Hepatocyte (in vitro differentiated cells): ENCODE results near the gene SLC5A10. TPM values are rescaled to one million over a fixed set of nuclear protein-coding genes. Genes with fewer than 3 reads are reported as not detected.

Experiments
- DNase-seq: peaks from one replicate; pipeline ENCODE4 v3.0.0-alpha.2; 2016; ENCODE audit warnings: low spot score
- H2AFZ ChIP-seq: fragments of 200-600 bp; sonication (generic); 2 replicates; pipeline ENCODE4 v1.6.0; 2016; ENCODE audit warnings: antibody characterized with exemption, mild to moderate bottlenecking
- H3K27ac ChIP-seq: fragments of 200-600 bp; sonication (generic); 2 replicates; pipeline ENCODE4 v1.5.1; 2016; ENCODE audit warnings: mild to moderate bottlenecking
- H3K27me3 ChIP-seq: fragments of 200-600 bp; sonication (generic); 2 replicates; pipeline ENCODE4 v1.6.1; 2016
- H3K36me3 ChIP-seq: fragments of 200-600 bp; sonication (generic); replicated peaks from 2 replicates; pipeline ENCODE4 v1.5.1; 2016; ENCODE audit warnings: low read depth; ENCODE audit not compliant: insufficient read depth
- H3K4me1 ChIP-seq: fragments of 200-600 bp; sonication (generic); 2 replicates; pipeline ENCODE4 v1.5.1; 2016; ENCODE audit warnings: mild to moderate bottlenecking, moderate library complexity; ENCODE audit not compliant: insufficient read depth
- H3K4me2 ChIP-seq: fragments of 200-600 bp; sonication (generic); 2 replicates; pipeline ENCODE4 v1.6.0; 2016
- H3K4me3 ChIP-seq: fragments of 200-600 bp; sonication (generic); 2 replicates; pipeline ENCODE4 v1.5.1; 2016; ENCODE audit warnings: mild to moderate bottlenecking
- H3K79me2 ChIP-seq: fragments of 200-600 bp; sonication (generic); 2 replicates; pipeline ENCODE4 v1.6.0; 2017; ENCODE audit warnings: mild to moderate bottlenecking
- H3K9me2 ChIP-seq: fragments of 200-600 bp; sonication (generic); replicated peaks from 2 replicates; pipeline ENCODE4 v1.6.0; 2017; ENCODE audit warnings: mild to moderate bottlenecking; ENCODE audit not compliant: insufficient read depth
- H3K9me3 ChIP-seq: fragments of 200-600 bp; sonication (generic); 2 replicates; pipeline ENCODE4 v1.5.1; 2016; ENCODE audit warnings: low read depth, mild to moderate bottlenecking
- H4K20me1 ChIP-seq: fragments of 200-600 bp; sonication (generic); 2 replicates; pipeline ENCODE4 v1.6.0; 2016; ENCODE audit warnings: mild to moderate bottlenecking; ENCODE audit not compliant: insufficient read depth, poor library complexity, severe bottlenecking
- EZH2 ChIP-seq: fragments of 200-600 bp; sonication (generic); IDR thresholded peaks from 2 replicates; pipeline ENCODE4 v1.6.1; 2016; ENCODE audit warnings: antibody characterized with exemption, mild to moderate bottlenecking, borderline replicate concordance
- EZH2phosphoT487 ChIP-seq: fragments of 200-600 bp; sonication (generic); IDR thresholded peaks from one replicate; pipeline ENCODE4 v1.6.1; 2018; ENCODE audit warnings: antibody characterized with exemption, mild to moderate bottlenecking, low read depth, moderate library complexity; ENCODE audit not compliant: unreplicated experiment, severe bottlenecking
- WGBS: methylation state at CpG from one replicate; pipeline ENCODE4 v1.1.6; 2016; ENCODE audit warnings: low lambda C conversion rate; ENCODE audit errors: missing lambda C conversion rate; 5-methylcytosine and 5-hydroxymethylcytosine counted together
- polyA plus RNA-seq: library from polyadenylated mRNA; unstranded; fragments of >200 nt; fragmentation: Nextera tagmentation; extraction: Ambion mirVana; gene quantifications from 2 replicates; pipeline ENCODE4 v1.2.1, GENCODE V29; 2016
- total RNA-seq: library from RNA; depleted of rRNA; stranded (reverse); fragments of >200 nt; gene quantifications from 2 replicates; pipeline ENCODE4 v1.2.3, GENCODE V29; 2014
- TF ChIP-seq, protein P1 (sequence below): fragments of 200-600 bp; sonication (generic); IDR thresholded peaks from 2 replicates; pipeline ENCODE4 v1.5.1; 2016; ENCODE audit warnings: antibody characterized with exemption, mild to moderate bottlenecking; ENCODE audit not compliant: poor library complexity

SLC5A10 gene
- total and polyA plus RNA-seq, 2 experiments from 2014 or later: 0.22 TPM; not detected in 1

GRCh38 chr17:18980682-18981334 lies 28.8 kb downstream of the SLC5A10 start:
- 82% methylated on average over 13 of the region's 13 CpGs for WGBS
- Histone ChIP-seq H3K36me3 (no peaks in the 10 kb centered on the region), H2AFZ (no peak overlapping the region), H3K4me2 (no peak overlapping the region), H3K79me2 (no peaks in the 10 kb centered on the region), H3K9me2 (no peaks in the 10 kb centered on the region), H3K4me1 (peaks cover 12% of the 10 kb centered on the region), H3K9me3 (no peaks in the 10 kb centered on the region), H4K20me1 (no peaks in the 10 kb centered on the region), H3K4me3 (no peak overlapping the region), H3K27me3 (no peaks in the 10 kb centered on the region), H3K27ac (peak overlapping the region; percentile 90)
- no peak for DNase-seq
- no peak for TF ChIP-seq EZH2
- no peak for TF ChIP-seq EZH2phosphoT487
- TF ChIP-seq, protein P1, sequence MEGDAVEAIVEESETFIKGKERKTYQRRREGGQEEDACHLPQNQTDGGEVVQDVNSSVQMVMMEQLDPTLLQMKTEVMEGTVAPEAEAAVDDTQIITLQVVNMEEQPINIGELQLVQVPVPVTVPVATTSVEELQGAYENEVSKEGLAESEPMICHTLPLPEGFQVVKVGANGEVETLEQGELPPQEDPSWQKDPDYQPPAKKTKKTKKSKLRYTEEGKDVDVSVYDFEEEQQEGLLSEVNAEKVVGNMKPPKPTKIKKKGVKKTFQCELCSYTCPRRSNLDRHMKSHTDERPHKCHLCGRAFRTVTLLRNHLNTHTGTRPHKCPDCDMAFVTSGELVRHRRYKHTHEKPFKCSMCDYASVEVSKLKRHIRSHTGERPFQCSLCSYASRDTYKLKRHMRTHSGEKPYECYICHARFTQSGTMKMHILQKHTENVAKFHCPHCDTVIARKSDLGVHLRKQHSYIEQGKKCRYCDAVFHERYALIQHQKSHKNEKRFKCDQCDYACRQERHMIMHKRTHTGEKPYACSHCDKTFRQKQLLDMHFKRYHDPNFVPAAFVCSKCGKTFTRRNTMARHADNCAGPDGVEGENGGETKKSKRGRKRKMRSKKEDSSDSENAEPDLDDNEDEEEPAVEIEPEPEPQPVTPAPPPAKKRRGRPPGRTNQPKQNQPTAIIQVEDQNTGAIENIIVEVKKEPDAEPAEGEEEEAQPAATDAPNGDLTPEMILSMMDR: no peak

DNA sequence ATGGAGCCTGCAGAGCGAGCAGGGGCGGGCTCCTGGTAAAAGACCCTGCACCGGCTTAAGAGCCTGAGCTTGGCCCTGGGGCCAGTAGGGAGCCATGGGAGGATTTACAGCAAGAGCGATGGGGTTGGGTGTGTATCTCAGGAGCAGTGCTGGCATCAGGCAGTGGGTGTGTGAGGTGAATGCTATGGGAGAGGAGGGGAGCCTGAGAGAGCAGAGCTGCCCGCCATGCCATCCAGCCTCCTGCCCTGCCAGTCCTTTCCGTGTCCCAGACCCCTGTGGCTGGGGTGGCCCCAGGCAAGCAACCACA lies 29.3 kb downstream of the SLC5A10 start:
- peaks cover 12% of the 10 kb centered on the region for H3K4me1 ChIP-seq
- H3K36me3 ChIP-seq: no peaks in the 10 kb centered on the region
- H3K79me2 ChIP-seq: no peaks in the 10 kb centered on the region
- no peaks in the 10 kb centered on the region for H4K20me1 ChIP-seq
- WGBS: 85% methylated on average over 6 of the region's 6 CpGs
- H3K9me2 ChIP-seq: no peaks in the 10 kb centered on the region
- H3K27ac ChIP-seq: peak overlapping the region; percentile 90
- H2AFZ ChIP-seq: no peak overlapping the region
- no peak overlapping the region for H3K4me2 ChIP-seq
- H3K4me3 ChIP-seq: no peak overlapping the region
- no peaks in the 10 kb centered on the region for H3K9me3 ChIP-seq
- DNase-seq: no peak
- no peaks in the 10 kb centered on the region for H3K27me3 ChIP-seq
- TF ChIP-seq EZH2 (no peak), EZH2phosphoT487 (no peak)
- TF ChIP-seq, protein P1: no peak

DNA sequence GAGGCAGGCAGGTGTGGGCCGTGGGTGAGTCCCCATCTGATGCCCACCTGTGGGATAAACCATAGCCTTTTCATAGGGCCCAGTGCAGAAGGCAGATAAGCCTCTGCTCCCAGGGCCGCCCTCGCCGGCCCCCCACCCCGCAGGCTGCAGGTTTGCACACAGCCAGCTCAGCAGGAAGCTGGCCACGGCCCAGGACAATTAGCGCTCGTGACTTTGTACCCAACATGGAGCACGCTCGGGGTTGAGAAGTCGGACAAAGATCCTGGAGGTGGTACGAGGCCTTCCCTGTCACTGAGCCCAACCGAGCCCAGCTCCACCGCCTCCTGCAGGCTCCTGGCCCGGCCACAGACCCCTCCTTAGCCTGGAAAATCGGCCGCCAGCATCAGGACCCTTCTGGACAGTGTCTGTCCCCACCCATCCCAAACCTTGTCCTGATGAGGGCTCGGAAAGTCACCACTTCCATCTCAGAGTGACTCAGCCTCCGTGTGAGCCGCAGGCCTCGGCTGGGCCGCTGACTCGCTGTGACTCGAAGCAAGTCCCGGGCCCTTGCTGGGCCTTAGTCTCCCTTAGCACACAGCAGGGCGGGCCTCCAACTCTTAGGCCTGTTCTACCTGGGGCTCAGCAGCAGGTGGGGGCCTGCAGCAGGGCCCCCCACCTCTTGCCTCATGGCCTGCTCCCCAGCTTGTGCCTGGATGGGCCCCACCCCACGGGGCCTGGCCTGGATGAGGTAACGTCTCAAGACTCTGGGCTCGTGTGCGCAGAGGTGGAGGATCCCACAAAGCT lies 29.9 kb downstream of the SLC5A10 start:
- peaks cover 12% of the 10 kb centered on the region for H3K4me1 ChIP-seq
- no peak overlapping the region for H2AFZ ChIP-seq
- H3K4me2 ChIP-seq: no peak overlapping the region
- no peak overlapping the region for H3K4me3 ChIP-seq
- no peaks in the 10 kb centered on the region for H4K20me1 ChIP-seq
- no peaks in the 10 kb centered on the region for H3K9me3 ChIP-seq
- TF ChIP-seq EZH2phosphoT487: no peak
- TF ChIP-seq EZH2: no peak
- H3K9me2 ChIP-seq: no peaks in the 10 kb centered on the region
- H3K27ac ChIP-seq: peak overlapping the region; percentile 90
- 79% methylated on average over 24 of the region's 30 CpGs for WGBS
- H3K79me2 ChIP-seq: no peaks in the 10 kb centered on the region
- H3K27me3 ChIP-seq: no peaks in the 10 kb centered on the region
- DNase-seq: peak; percentile 72
- H3K36me3 ChIP-seq: no peaks in the 10 kb centered on the region

GRCh38 chr17:18984273-18985114 lies 32.5 kb downstream of the SLC5A10 start:
- no peak overlapping the region for H3K4me3 ChIP-seq
- no peak overlapping the region for H2AFZ ChIP-seq
- no peak for DNase-seq
- no peaks in the 10 kb centered on the region for H3K36me3 ChIP-seq
- no peaks in the 10 kb centered on the region for H3K9me2 ChIP-seq
- 95% methylated on average over 21 of the region's 21 CpGs for WGBS
- no peaks in the 10 kb centered on the region for H3K27me3 ChIP-seq
- TF ChIP-seq EZH2phosphoT487 (no peak), EZH2 (no peak)
- TF ChIP-seq, protein P1: no peak
- H4K20me1 ChIP-seq: no peaks in the 10 kb centered on the region
- H3K9me3 ChIP-seq: no peaks in the 10 kb centered on the region
- H3K79me2 ChIP-seq: peaks cover under 1% of the 10 kb centered on the region
- peaks cover 19% of the 10 kb centered on the region for H3K4me1 ChIP-seq
- H3K4me2 ChIP-seq: no peak overlapping the region
- no peak overlapping the region for H3K27ac ChIP-seq
